Cardiac muscle cell (in vitro differentiated cells and primary cell): Measurements from ENCODE around the gene DLGAP4. TPM values are rescaled to one million over a fixed set of nuclear protein-coding genes. Genes with fewer than 3 reads are reported as not detected.

Experiments
- DNase-seq, 2 donors: peaks; one replicate each; pipeline versions ENCODE4 v3.0.0 to v3.0.0-alpha.2; 2010 to 2017; ENCODE audit warnings: low read depth in 1 of 2, low spot score in 1 of 2
- H3K27ac ChIP-seq: fragments of 200-600 bp; sonication (generic); 2 replicates; pipeline ENCODE4 v1.5.1; 2016
- H3K27me3 ChIP-seq: fragments of 200-600 bp; sonication (generic); 2 replicates; pipeline ENCODE4 v1.6.0; 2016; ENCODE audit warnings: control low read depth
- H3K36me3 ChIP-seq: fragments of 200-600 bp; sonication (generic); 2 replicates; pipeline ENCODE4 v1.5.1; 2016; ENCODE audit warnings: control low read depth
- H3K4me1 ChIP-seq: fragments of 200-600 bp; sonication (generic); 2 replicates; pipeline ENCODE4 v1.8.1; 2017; ENCODE audit warnings: low read depth, mild to moderate bottlenecking, mixed run types
- H3K4me3 ChIP-seq: fragments of 200-600 bp; sonication (generic); 2 replicates; pipeline ENCODE4 v1.5.1; 2016; ENCODE audit warnings: mild to moderate bottlenecking
- H3K9me3 ChIP-seq: fragments of 200-600 bp; sonication (generic); 2 replicates; pipeline ENCODE4 v1.5.1; 2017; ENCODE audit warnings: low read depth, mild to moderate bottlenecking, control low read depth
- CTCF ChIP-seq: IDR thresholded peaks from 2 replicates; pipeline ENCODE4 v1.5.1; 2012; ENCODE audit warnings: low read depth, mild to moderate bottlenecking, low read length
- polyA plus RNA-seq: library from polyadenylated mRNA; unstranded; fragments of >200 nt; fragmentation: Nextera tagmentation; extraction: Ambion mirVana; gene quantifications from 2 replicates; pipeline ENCODE4 v1.2.1, GENCODE V29; 2016
- total RNA-seq: library from RNA; depleted of rRNA; stranded (reverse); fragments of >200 nt; gene quantifications from 2 replicates; pipeline ENCODE4 v1.2.3, GENCODE V29; 2016

The DLGAP4 gene
- total and polyA plus RNA-seq, 2 experiments from 2014 or later, result 45.7 to 51.6 TPM

GRCh38 chr20:36441416-36441815, 135.3 kb downstream of the DLGAP4 start:
- Histone ChIP-seq H3K4me1 (no peaks in the 10 kb centered on the region), H3K27ac (no peak overlapping the region), H3K27me3 (no peaks in the 10 kb centered on the region), H3K36me3 (no peaks in the 10 kb centered on the region), H3K4me3 (no peak overlapping the region), H3K9me3 (no peaks in the 10 kb centered on the region)
- TF ChIP-seq CTCF, result no peak
- no peak for DNase-seq

DNA sequence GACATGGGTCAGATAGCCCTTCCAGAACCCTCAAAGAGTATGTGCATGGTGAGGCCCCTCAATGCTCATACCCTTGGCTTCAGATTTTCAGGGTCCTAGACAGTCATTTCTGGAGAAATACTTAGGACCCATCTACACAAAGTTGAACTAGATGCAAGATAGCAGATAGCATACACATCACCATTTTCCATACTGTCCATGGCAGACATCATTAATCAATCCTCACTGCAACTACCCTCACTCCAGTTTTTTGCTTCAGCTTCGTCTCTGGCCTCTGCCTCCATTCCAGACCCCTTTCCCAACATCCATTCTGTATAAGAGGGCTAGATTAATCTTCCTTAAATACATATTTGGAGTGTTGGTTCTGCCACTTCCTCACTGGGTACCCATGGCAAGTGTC, 139.7 kb downstream of the DLGAP4 start:
- no peaks in the 10 kb centered on the region for H3K9me3 ChIP-seq
- no peak for DNase-seq
- H3K4me1 ChIP-seq, result no peaks in the 10 kb centered on the region
- H3K36me3 ChIP-seq, result no peaks in the 10 kb centered on the region
- TF ChIP-seq CTCF, result no peak
- no peaks in the 10 kb centered on the region for H3K27me3 ChIP-seq
- no peak overlapping the region for H3K4me3 ChIP-seq
- no peak overlapping the region for H3K27ac ChIP-seq

DNA sequence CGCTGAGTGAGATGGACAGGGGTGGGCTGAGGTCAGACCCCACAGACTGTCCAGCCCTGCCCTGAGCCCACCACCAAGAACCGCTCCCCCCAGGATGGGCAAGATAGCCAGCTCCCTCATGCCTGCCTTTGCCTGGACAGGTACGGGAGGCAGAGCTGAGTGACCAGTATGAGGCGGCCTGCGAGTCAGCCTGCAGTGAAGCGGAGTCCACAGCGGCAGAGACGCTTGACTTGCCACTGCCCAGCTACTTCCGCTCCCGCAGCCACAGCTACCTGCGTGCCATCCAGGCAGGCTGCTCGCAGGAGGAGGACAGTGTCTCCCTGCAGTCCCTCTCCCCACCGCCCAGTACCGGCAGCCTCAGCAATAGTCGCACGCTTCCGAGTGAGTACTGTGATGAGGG, 140.4 kb downstream of the DLGAP4 start:
- no peak for TF ChIP-seq CTCF
- H3K4me1 ChIP-seq, result no peaks in the 10 kb centered on the region
- H3K27me3 ChIP-seq, result no peaks in the 10 kb centered on the region
- H3K9me3 ChIP-seq, result no peaks in the 10 kb centered on the region
- no peak overlapping the region for H3K27ac ChIP-seq
- H3K36me3 ChIP-seq, result no peaks in the 10 kb centered on the region
- H3K4me3 ChIP-seq, result no peak overlapping the region
- DNase-seq, result no peak

DNA sequence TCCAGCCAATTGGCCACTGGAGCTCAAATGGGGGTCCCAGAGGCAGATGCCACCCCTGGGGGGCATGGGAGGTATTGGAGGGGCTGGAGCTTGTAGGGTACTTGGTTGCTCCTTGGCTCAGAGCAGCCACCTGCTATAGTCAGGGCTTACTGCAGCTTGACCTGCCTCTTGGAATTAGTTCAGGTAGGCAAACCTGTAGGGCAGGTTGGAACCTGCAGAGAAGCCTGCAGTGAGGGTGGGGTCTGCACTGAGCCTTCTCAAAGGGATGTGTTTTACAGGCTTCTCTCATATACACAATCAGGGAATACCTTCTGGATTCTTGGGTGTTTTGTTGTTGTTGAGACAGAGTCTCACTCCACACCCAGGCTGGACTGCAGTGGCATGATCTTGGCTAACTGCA, 141.0 kb downstream of the DLGAP4 start:
- DNase-seq, result no peak

DNA sequence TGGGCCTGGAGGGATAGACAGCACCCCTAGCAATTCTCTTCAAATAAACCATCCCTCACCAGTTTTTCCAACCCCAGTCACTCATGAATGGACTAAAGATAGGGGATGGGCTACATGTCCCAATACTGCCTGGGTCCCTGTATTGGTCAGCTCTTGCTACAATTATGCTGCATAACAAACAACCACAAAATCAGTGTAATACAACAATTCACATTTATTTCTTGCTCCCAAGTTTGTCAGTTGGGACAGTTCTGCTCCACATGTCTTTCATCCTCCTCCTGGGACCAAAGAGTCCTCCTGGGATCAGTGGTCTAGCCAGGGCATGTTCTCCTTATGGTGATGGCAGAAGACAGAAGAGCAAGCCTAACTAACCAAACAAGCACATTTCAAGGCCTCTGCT, 143.5 kb downstream of the DLGAP4 start:
- no peak overlapping the region for H3K27ac ChIP-seq

More for the DNA sequence above, 141.0 kb downstream of the DLGAP4 start:
- Histone ChIP-seq H3K9me3 (no peaks in the 10 kb centered on the region), H3K4me1 (no peaks in the 10 kb centered on the region), H3K27ac (no peak overlapping the region), H3K27me3 (no peaks in the 10 kb centered on the region), H3K4me3 (no peak overlapping the region), H3K36me3 (no peaks in the 10 kb centered on the region)
- TF ChIP-seq CTCF, result no peak

More for the DNA sequence above, 143.5 kb downstream of the DLGAP4 start:
- Histone ChIP-seq H3K4me1 (peaks cover 4% of the 10 kb centered on the region), H3K36me3 (no peaks in the 10 kb centered on the region), H3K4me3 (no peak overlapping the region), H3K9me3 (no peaks in the 10 kb centered on the region), H3K27me3 (no peaks in the 10 kb centered on the region)
- no peak for TF ChIP-seq CTCF
- no peak for DNase-seq
